Hepatocyte (in vitro differentiated cells): ENCODE measurements around the gene IRAK1. TPM values are rescaled to one million over a fixed set of nuclear protein-coding genes. Genes with fewer than 3 reads are reported as not detected.

Experiments used
- DNase-seq: peaks from one replicate; pipeline ENCODE4 v3.0.0-alpha.2; 2016; ENCODE audit warnings: low spot score
- H2AFZ ChIP-seq: fragments of 200-600 bp; sonication (generic); 2 replicates; pipeline ENCODE4 v1.6.0; 2016; ENCODE audit warnings: antibody characterized with exemption, mild to moderate bottlenecking
- H3K27ac ChIP-seq: fragments of 200-600 bp; sonication (generic); 2 replicates; pipeline ENCODE4 v1.5.1; 2016; ENCODE audit warnings: mild to moderate bottlenecking
- H3K27me3 ChIP-seq: fragments of 200-600 bp; sonication (generic); 2 replicates; pipeline ENCODE4 v1.6.1; 2016
- H3K36me3 ChIP-seq: fragments of 200-600 bp; sonication (generic); replicated peaks from 2 replicates; pipeline ENCODE4 v1.5.1; 2016; ENCODE audit warnings: low read depth; ENCODE audit not compliant: insufficient read depth
- H3K4me1 ChIP-seq: fragments of 200-600 bp; sonication (generic); 2 replicates; pipeline ENCODE4 v1.5.1; 2016; ENCODE audit warnings: mild to moderate bottlenecking, moderate library complexity; ENCODE audit not compliant: insufficient read depth
- H3K4me2 ChIP-seq: fragments of 200-600 bp; sonication (generic); 2 replicates; pipeline ENCODE4 v1.6.0; 2016
- H3K4me3 ChIP-seq: fragments of 200-600 bp; sonication (generic); 2 replicates; pipeline ENCODE4 v1.5.1; 2016; ENCODE audit warnings: mild to moderate bottlenecking
- H3K79me2 ChIP-seq: fragments of 200-600 bp; sonication (generic); 2 replicates; pipeline ENCODE4 v1.6.0; 2017; ENCODE audit warnings: mild to moderate bottlenecking
- H3K9me2 ChIP-seq: fragments of 200-600 bp; sonication (generic); replicated peaks from 2 replicates; pipeline ENCODE4 v1.6.0; 2017; ENCODE audit warnings: mild to moderate bottlenecking; ENCODE audit not compliant: insufficient read depth
- H3K9me3 ChIP-seq: fragments of 200-600 bp; sonication (generic); 2 replicates; pipeline ENCODE4 v1.5.1; 2016; ENCODE audit warnings: low read depth, mild to moderate bottlenecking
- H4K20me1 ChIP-seq: fragments of 200-600 bp; sonication (generic); 2 replicates; pipeline ENCODE4 v1.6.0; 2016; ENCODE audit warnings: mild to moderate bottlenecking; ENCODE audit not compliant: insufficient read depth, poor library complexity, severe bottlenecking
- CTCF ChIP-seq: fragments of 200-600 bp; sonication (generic); IDR thresholded peaks from 2 replicates; pipeline ENCODE4 v1.5.1; 2016; ENCODE audit warnings: antibody characterized with exemption, mild to moderate bottlenecking; ENCODE audit not compliant: poor library complexity
- EZH2 ChIP-seq: fragments of 200-600 bp; sonication (generic); IDR thresholded peaks from 2 replicates; pipeline ENCODE4 v1.6.1; 2016; ENCODE audit warnings: antibody characterized with exemption, mild to moderate bottlenecking, borderline replicate concordance
- EZH2phosphoT487 ChIP-seq: fragments of 200-600 bp; sonication (generic); IDR thresholded peaks from one replicate; pipeline ENCODE4 v1.6.1; 2018; ENCODE audit warnings: antibody characterized with exemption, mild to moderate bottlenecking, low read depth, moderate library complexity; ENCODE audit not compliant: unreplicated experiment, severe bottlenecking
- WGBS: methylation state at CpG from one replicate; pipeline ENCODE4 v1.1.6; 2016; ENCODE audit warnings: low lambda C conversion rate; ENCODE audit errors: missing lambda C conversion rate; 5-methylcytosine and 5-hydroxymethylcytosine counted together
- polyA plus RNA-seq: library from polyadenylated mRNA; unstranded; fragments of >200 nt; fragmentation: Nextera tagmentation; extraction: Ambion mirVana; gene quantifications from 2 replicates; pipeline ENCODE4 v1.2.1, GENCODE V29; 2016
- total RNA-seq: library from RNA; depleted of rRNA; stranded (reverse); fragments of >200 nt; gene quantifications from 2 replicates; pipeline ENCODE4 v1.2.3, GENCODE V29; 2014

Gene IRAK1
- total and polyA plus RNA-seq, 2 experiments from 2014 or later: 44.1 to 99.4 TPM

GRCh38 chrX:154011376-154012335, 8.0 kb downstream of the IRAK1 start:
- H4K20me1 ChIP-seq: no peaks in the 10 kb centered on the region
- no peak overlapping the region for H3K4me2 ChIP-seq
- no peaks in the 10 kb centered on the region for H3K4me1 ChIP-seq
- no peaks in the 10 kb centered on the region for H3K36me3 ChIP-seq
- no peak for DNase-seq
- no peaks in the 10 kb centered on the region for H3K27me3 ChIP-seq
- no peaks in the 10 kb centered on the region for H3K79me2 ChIP-seq
- no peaks in the 10 kb centered on the region for H3K9me3 ChIP-seq
- no peak overlapping the region for H3K27ac ChIP-seq
- no peaks in the 10 kb centered on the region for H3K9me2 ChIP-seq
- 91% methylated on average over 18 of the region's 18 CpGs for WGBS
- no peak overlapping the region for H3K4me3 ChIP-seq
- TF ChIP-seq EZH2phosphoT487 (no peak), EZH2 (no peak), CTCF (no peak)
- H2AFZ ChIP-seq: no peak overlapping the region

GRCh38 chrX:154010330-154011087, 9.2 kb downstream of the IRAK1 start:
- Histone ChIP-seq H3K79me2 (no peaks in the 10 kb centered on the region), H2AFZ (no peak overlapping the region), H3K9me3 (no peaks in the 10 kb centered on the region), H3K36me3 (no peaks in the 10 kb centered on the region), H3K27me3 (no peaks in the 10 kb centered on the region), H4K20me1 (no peaks in the 10 kb centered on the region), H3K9me2 (no peaks in the 10 kb centered on the region), H3K27ac (peak overlapping the region; percentile 83), H3K4me1 (no peaks in the 10 kb centered on the region), H3K4me2 (no peak overlapping the region), H3K4me3 (no peak overlapping the region)
- peak; percentile 52 for DNase-seq
- WGBS: 83% methylated on average over 18 of the region's 18 CpGs
- no peak for TF ChIP-seq EZH2
- no peak for TF ChIP-seq EZH2phosphoT487
- no peak for TF ChIP-seq CTCF

- TF ChIP-seq CTCF (no peak), EZH2 (no peak)
- no peak for DNase-seq
- H3K9me2 ChIP-seq: no peaks in the 10 kb centered on the region
- H3K27me3 ChIP-seq: no peaks in the 10 kb centered on the region
- 61% methylated on average over 4 of the region's 4 CpGs for WGBS
- H3K27ac ChIP-seq: no peak overlapping the region
- H3K4me1 ChIP-seq: no peaks in the 10 kb centered on the region
- no peak overlapping the region for H3K4me3 ChIP-seq
- no peaks in the 10 kb centered on the region for H4K20me1 ChIP-seq
- no peak overlapping the region for H3K4me2 ChIP-seq
- no peaks in the 10 kb centered on the region for H3K79me2 ChIP-seq
- H2AFZ ChIP-seq: no peak overlapping the region
- H3K36me3 ChIP-seq: no peaks in the 10 kb centered on the region
- no peaks in the 10 kb centered on the region for H3K9me3 ChIP-seq
Observed at GRCh38 chrX:154008521-154008920, 11.2 kb downstream of the IRAK1 start.
